ENCODE measurements around the gene ZNF766. TPM values are rescaled to one million over a fixed set of nuclear protein-coding genes. Genes with fewer than 3 reads are reported as not detected.

The ZNF766 gene
- total RNA-seq, result 8.9 and 12.3 TPM in 2 replicates

GRCh38 chr19:52269338-52270261 lies at the start of gene ZNF766:
ZNF766 (plus strand) TSS chr19:52269587; CDS start chr19:52269614, 27 bp downstream.

DNA sequence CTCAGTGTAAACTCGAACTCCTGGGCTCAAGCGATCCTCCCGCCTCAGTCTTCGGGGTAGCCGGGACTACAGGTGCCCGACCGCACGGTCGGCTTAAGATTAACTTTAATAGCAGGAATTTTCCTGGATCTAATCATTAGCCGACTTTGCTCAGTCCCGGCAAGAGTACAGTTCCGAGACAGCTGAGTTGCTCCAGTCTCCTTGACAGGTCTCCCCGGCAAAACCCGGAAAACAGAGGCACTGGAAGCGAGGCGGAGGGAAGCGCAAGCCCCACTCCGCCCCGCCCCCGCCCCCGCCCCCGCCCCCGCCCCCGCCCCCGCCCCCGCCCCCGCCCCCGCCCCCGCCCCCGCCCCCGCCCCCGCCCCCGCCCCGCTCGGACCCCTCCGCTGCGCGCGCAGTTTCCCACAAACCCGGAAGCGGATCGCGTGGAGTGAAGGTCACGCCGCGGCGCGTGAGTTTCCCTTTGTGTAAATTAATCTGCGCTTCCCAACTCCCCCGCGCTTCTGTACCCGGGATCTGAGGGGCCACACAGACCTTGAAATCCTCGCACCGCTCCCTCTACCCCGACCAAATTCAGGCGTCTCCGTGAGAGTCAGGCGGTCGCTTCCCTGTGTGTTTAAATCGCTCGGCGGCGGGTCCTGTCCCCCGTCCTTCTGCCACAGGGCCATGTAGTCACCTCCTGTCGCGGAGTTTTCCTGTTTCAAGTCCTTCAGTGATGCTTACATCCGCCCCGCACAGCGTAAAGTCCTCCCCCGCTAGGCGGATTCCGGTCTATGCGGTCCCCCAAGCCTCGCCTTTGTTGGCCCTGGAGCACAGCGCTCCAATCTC lies 27.6 kb downstream of the ZNF766 start, which contains the start of gene ZNF480:
Gene ZNF480 (plus strand): TSS at position 397 of the 828 bp plus-strand sequence. CDS start 3,244 bp downstream, outside the sequence.

GRCh38 chr19:52336117-52336790 lies 66.9 kb downstream of the ZNF766 start, which contains the start of gene ZNF610:
ZNF610 (plus strand) TSS chr19:52336243; CDS start chr19:52349173, 12,930 bp downstream.

Small RNAs within 50 kb of the gene (small RNA-seq; reads per million reads assigned to genes)
- 3.9 reads per million, percentile 74 among the genes with 10 or more reads in this experiment for gene MIR643
- gene MIR6801, result not detected
- not detected for gene RF00019

Other genes with a start within 250 kb of the ZNF766 start
- 14.4 and 14.6 TPM in 2 replicates for gene ZNF614, start 241.2 kb upstream of the ZNF766 start, total RNA-seq
- gene ZNF432, start 220.7 kb upstream of the ZNF766 start, total RNA-seq, result 8.5 and 9.8 TPM in 2 replicates
- 20.4 and 27.9 TPM in 2 replicates for gene ZNF841, start 173.8 kb upstream of the ZNF766 start, total RNA-seq
- 9.3 and 10.2 TPM in 2 replicates for gene ZNF616, start 129.6 kb upstream of the ZNF766 start, total RNA-seq
- gene ZNF836, start 98.0 kb upstream of the ZNF766 start, total RNA-seq, result 4.7 and 6.9 TPM in 2 replicates
- 157 and 197 TPM in 2 replicates for gene PPP2R1A, start 79.5 kb upstream of the ZNF766 start, total RNA-seq
- 11.1 and 13.2 TPM in 2 replicates for gene ZNF480, start 27.6 kb downstream of the ZNF766 start, total RNA-seq
- 1.4 and 3.1 TPM in 2 replicates for gene ZNF610, start 66.7 kb downstream of the ZNF766 start, total RNA-seq
- gene ZNF880, start 100.3 kb downstream of the ZNF766 start, total RNA-seq, result 9.5 and 11.8 TPM in 2 replicates
- 12.0 and 22.3 TPM in 2 replicates for gene ZNF528, start 128.3 kb downstream of the ZNF766 start, total RNA-seq
- not detected in 2 replicates for gene ZNF534, start 159.6 kb downstream of the ZNF766 start, total RNA-seq
- 0.72 and 3.5 TPM in 2 replicates for gene ZNF578, start 184.0 kb downstream of the ZNF766 start, total RNA-seq